PFSK-1 (cell line): ENCODE results near the gene IL4I1.

Experiments
- FOXP2 ChIP-seq: optimal IDR thresholded peaks from 2 replicates; pipeline ENCODE3; 2011; ENCODE audit warnings: borderline replicate concordance, control low read depth, inconsistent platforms; ENCODE audit not compliant: insufficient read depth; ENCODE audit errors: extremely low read length, extremely low read depth
- POLR2AphosphoS5 ChIP-seq: IDR thresholded peaks from 2 replicates; pipeline ENCODE4 v1.6.1; 2012; ENCODE audit warnings: low read depth, mild to moderate bottlenecking, control low read depth, low read length, moderate library complexity
- SIN3A ChIP-seq: IDR thresholded peaks from 2 replicates; pipeline ENCODE4 v1.6.1; 2012; ENCODE audit warnings: mild to moderate bottlenecking, low read length, moderate library complexity, borderline replicate concordance; ENCODE audit not compliant: insufficient read depth
- TAF1 ChIP-seq: IDR thresholded peaks from 2 replicates; pipeline ENCODE4 v1.6.1; 2012; ENCODE audit warnings: low read length, control low read depth, borderline replicate concordance; ENCODE audit not compliant: insufficient read depth
- TF ChIP-seq, protein P1 (sequence below), 2 experiments: IDR thresholded peaks; 2 replicates each; pipeline versions ENCODE4 v1.6.1 to v1.8.0; 2011 to 2012; ENCODE audit warnings: low read depth in 2 of 2, low read length in 2 of 2, control low read depth in 1 of 2, inconsistent platforms in 1 of 2, mild to moderate bottlenecking in 1 of 2, moderate library complexity in 1 of 2; ENCODE audit not compliant: insufficient read depth in 1 of 2

IL4I1 gene

DNA sequence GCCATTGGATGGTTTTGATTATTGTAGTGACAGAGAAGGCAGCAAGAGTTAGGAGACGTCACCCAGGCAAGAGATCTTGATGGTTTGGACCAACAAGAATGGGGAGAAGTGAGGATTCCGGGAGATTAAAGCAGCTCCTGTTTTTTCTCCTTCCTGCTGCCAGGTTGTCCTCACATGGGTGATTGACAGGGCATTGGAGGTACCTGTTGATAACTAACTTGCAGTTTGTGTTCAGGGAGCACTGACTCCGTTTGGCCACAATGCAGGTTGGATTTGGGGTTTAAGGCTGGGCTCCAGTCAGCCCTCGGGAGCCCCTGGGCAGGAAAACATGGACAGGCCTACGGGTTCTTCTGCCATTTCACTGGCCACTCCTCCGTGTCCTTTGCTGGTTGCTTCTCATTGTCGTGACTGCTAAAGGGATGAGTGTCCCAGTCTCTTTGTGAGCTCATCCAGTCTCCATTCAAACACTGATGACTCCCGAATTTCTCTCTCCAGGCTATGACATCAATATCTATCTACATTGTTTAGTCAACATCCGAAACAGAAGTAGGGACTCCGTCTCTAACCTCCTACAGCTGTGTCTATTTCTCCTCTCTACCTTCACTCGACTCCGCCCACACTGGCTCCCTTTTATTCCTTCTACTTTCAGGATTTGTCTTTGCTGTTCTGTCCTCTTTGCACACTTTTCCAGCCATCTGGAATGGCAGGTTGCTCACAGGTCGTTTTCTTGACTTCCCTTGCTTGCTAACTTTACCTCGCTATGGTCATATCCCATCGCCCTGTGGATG is 47.1 kb downstream of the IL4I1 start:
- TF ChIP-seq FOXP2 (no peak), SIN3A (no peak), POLR2AphosphoS5 (no peak), TAF1 (no peak)
- TF ChIP-seq, protein P1, sequence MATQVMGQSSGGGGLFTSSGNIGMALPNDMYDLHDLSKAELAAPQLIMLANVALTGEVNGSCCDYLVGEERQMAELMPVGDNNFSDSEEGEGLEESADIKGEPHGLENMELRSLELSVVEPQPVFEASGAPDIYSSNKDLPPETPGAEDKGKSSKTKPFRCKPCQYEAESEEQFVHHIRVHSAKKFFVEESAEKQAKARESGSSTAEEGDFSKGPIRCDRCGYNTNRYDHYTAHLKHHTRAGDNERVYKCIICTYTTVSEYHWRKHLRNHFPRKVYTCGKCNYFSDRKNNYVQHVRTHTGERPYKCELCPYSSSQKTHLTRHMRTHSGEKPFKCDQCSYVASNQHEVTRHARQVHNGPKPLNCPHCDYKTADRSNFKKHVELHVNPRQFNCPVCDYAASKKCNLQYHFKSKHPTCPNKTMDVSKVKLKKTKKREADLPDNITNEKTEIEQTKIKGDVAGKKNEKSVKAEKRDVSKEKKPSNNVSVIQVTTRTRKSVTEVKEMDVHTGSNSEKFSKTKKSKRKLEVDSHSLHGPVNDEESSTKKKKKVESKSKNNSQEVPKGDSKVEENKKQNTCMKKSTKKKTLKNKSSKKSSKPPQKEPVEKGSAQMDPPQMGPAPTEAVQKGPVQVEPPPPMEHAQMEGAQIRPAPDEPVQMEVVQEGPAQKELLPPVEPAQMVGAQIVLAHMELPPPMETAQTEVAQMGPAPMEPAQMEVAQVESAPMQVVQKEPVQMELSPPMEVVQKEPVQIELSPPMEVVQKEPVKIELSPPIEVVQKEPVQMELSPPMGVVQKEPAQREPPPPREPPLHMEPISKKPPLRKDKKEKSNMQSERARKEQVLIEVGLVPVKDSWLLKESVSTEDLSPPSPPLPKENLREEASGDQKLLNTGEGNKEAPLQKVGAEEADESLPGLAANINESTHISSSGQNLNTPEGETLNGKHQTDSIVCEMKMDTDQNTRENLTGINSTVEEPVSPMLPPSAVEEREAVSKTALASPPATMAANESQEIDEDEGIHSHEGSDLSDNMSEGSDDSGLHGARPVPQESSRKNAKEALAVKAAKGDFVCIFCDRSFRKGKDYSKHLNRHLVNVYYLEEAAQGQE (IDR thresholded peaks at IDR 0.05; ENCODE audit: insufficient read depth in 1 of 2, low read depth in 2 of 2, low read length in 2 of 2): no peak

DNA sequence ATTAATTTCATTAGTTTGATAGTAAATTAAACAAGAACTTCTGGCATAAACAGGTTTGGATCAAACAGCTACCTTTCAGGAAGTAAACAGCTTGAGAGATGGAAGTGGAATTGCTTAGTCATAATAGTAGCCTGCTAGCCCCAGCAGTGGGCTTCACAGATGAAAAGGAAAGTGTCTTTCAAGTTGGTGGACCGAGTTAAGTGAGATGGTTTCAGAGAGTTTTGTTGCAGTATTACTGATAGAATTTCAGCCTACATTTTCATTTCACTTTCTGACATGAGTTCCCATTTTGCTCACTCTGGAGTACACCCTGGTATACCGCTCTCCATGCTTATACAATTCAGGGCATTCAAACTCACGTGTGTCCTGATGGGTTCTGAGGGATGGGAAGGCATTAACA is 47.7 kb downstream of the IL4I1 start:
- TF ChIP-seq TAF1 (no peak), FOXP2 (no peak), POLR2AphosphoS5 (no peak)
- TF ChIP-seq, protein P1 (IDR thresholded peaks at IDR 0.05; ENCODE audit: insufficient read depth in 1 of 2, low read depth in 2 of 2, low read length in 2 of 2): no peak

DNA sequence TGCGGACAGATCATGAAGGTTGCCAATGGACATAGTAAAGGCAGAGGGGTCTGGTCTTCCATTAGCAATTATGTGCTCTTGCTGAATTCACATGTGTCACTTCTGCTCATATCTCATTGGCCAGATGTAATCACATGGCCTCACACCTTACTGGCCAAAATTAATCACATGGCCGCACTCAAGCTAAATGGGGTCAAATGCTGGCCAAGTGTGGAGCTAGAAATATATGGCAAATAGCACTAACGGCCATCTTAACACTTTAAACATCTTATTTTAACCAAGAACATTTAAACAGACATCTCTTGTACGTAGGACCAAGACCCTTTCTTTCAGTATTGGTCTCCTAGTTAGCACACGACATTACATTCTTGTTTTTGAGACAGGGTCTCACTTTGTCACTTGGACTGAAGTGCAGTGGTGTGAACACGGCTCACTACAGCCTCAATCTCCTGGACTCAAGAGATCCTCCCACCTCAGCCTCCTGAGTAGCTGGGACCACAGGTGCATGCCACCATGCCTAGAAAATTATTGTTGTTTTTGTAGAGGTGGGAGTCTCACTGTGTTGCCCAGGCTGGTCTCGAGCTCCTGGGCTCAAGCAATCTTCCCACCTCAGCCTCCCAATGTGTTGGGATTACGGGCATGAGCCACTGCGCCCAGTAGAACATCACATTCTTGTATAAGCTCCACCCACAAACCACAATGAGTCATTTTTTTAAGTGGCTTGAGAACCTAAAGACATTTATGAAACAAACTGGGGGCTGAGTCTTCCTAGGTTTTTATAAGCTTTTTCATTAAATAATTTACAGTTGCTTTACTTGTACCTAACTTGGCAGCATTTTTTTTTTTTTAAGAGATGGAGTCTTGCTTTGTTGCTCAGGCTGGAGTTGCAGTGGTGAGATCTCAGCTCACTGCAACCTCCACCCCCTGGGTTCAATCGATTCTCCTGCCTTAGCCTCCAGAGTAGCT is 48.7 kb downstream of the IL4I1 start:
- no peak for TF ChIP-seq FOXP2

DNA sequence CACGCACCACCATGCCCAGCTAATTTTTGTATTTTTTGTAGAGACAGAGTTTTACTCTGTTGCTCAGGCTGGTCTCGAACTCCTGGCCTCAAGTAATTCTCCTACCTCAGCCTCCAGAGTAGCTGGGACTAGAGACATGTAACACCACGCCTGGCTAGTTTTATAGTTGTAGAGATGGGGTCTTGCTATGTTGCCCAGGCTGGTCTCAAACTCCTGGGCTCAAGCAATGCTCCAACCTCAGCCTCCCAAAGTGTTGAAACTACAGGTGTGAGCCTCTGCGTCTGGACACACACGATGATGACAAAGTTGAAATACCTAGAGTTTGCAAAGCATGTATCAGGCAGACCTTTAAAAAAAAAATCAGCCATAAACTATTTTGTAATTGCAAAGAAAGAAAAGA is 50.3 kb downstream of the IL4I1 start:
- TF ChIP-seq POLR2AphosphoS5: no peak
- TF ChIP-seq, protein P1 (IDR thresholded peaks at IDR 0.05; ENCODE audit: insufficient read depth in 1 of 2, low read depth in 2 of 2, low read length in 2 of 2): no peak

DNA sequence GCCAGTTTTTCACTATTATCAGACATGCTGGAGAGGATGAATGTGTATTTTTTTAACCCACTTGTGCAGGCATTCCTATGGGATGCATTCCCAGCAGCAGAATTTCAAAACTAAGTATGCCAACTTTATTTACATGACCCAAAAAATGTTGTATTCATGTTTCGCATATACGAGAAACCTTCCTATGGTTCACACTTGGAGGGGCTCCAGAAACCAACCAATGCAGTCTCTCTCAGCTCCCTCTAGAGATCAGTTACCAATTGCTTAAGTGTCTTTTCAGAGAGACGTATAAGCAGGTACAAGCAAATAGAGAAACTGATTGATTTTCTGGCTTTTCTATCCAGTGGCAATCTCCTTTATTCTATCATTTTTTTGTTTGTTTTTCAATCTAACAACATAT is 51.3 kb downstream of the IL4I1 start:
- no peak for TF ChIP-seq FOXP2
- TF ChIP-seq TAF1: no peak
- no peak for TF ChIP-seq SIN3A
- TF ChIP-seq POLR2AphosphoS5: no peak
- TF ChIP-seq, protein P1 (IDR thresholded peaks at IDR 0.05; ENCODE audit: insufficient read depth in 1 of 2, low read depth in 2 of 2, low read length in 2 of 2): no peak
